Liver (tissue), 9 donors: ENCODE data around the gene MIEN1. TPM values are rescaled to one million over a fixed set of nuclear protein-coding genes. Genes with fewer than 3 reads are reported as not detected.

Source experiments
- DNase-seq: peaks from one replicate; pipeline ENCODE4 v3.0.0-alpha.2; 2017; ENCODE audit warnings: low spot score
- H3K27ac ChIP-seq, 2 donors: one replicate each; pipeline ENCODE4 v1.7.0; 2013; ENCODE audit warnings: inconsistent platforms in 2 of 2, low read length in 2 of 2, control low read depth in 1 of 2, low read depth in 1 of 2, mild to moderate bottlenecking in 1 of 2
- H3K27me3 ChIP-seq, 4 donors: one replicate each; pipeline versions ENCODE4 v1.6.1 to v1.7.0; 2013; ENCODE audit warnings: low read length in 3 of 4, inconsistent platforms in 1 of 4, mild to moderate bottlenecking in 1 of 4, moderate library complexity in 1 of 4; ENCODE audit not compliant: control insufficient read depth in 4 of 4, insufficient read depth in 4 of 4
- H3K36me3 ChIP-seq, 4 donors: one replicate each; pipeline versions ENCODE4 v1.6.1 to v1.7.0; 2013; ENCODE audit warnings: low read length in 3 of 4, mild to moderate bottlenecking in 3 of 4, low read depth in 1 of 4, moderate library complexity in 1 of 4; ENCODE audit not compliant: control insufficient read depth in 4 of 4, insufficient read depth in 3 of 4
- H3K4me1 ChIP-seq, 4 donors: one replicate each; pipeline versions ENCODE4 v1.6.1 to v1.7.0; 2013; ENCODE audit warnings: low read length in 3 of 4, mild to moderate bottlenecking in 3 of 4, moderate library complexity in 1 of 4; ENCODE audit not compliant: control insufficient read depth in 4 of 4, insufficient read depth in 4 of 4
- H3K4me3 ChIP-seq, 3 donors: one replicate each; pipeline versions ENCODE4 v1.6.1 to v1.7.0; 2013; ENCODE audit warnings: low read length in 3 of 3, control low read depth in 1 of 3, low read depth in 1 of 3, mild to moderate bottlenecking in 1 of 3
- H3K9ac ChIP-seq, 2 donors: one replicate each; pipeline ENCODE4 v1.7.0; 2013; ENCODE audit warnings: low read length in 2 of 2, mild to moderate bottlenecking in 2 of 2, moderate library complexity in 2 of 2, control low read depth in 1 of 2, low read depth in 1 of 2
- H3K9me3 ChIP-seq, 4 donors: one replicate each; pipeline versions ENCODE4 v1.6.1 to v1.7.0; 2013; ENCODE audit warnings: low read length in 3 of 4; ENCODE audit not compliant: control insufficient read depth in 4 of 4
- EGR1 ChIP-seq, 2 donors: IDR thresholded peaks; 2 replicates each; pipeline ENCODE4 v1.6.1; 2016 to 2018; ENCODE audit warnings: antibody characterized with exemption in 2 of 2, low read depth in 2 of 2
- FOXA1 ChIP-seq: IDR thresholded peaks from 2 replicates; pipeline ENCODE4 v1.6.1; 2016; ENCODE audit warnings: antibody characterized with exemption
- FOXA2 ChIP-seq: IDR thresholded peaks from 2 replicates; pipeline ENCODE4 v1.6.1; 2016; ENCODE audit warnings: antibody characterized with exemption
- GABPA ChIP-seq, 2 donors: IDR thresholded peaks in 1 of 2; conservative IDR thresholded peaks in 1 of 2; 2 replicates each; pipeline ENCODE4 v1.6.1; 2016; ENCODE audit warnings: antibody characterized with exemption in 2 of 2, mild to moderate bottlenecking in 1 of 2, moderate library complexity in 1 of 2
- HNF4A ChIP-seq, 2 donors: conservative IDR thresholded peaks; 2 replicates each; pipeline ENCODE4 v1.6.1; 2016; ENCODE audit warnings: antibody characterized with exemption in 2 of 2, mild to moderate bottlenecking in 2 of 2
- HNF4G ChIP-seq: IDR thresholded peaks from 2 replicates; pipeline ENCODE4 v1.6.1; 2016; ENCODE audit warnings: antibody characterized with exemption
- JUND ChIP-seq, 2 donors: IDR thresholded peaks; 2 replicates each; pipeline ENCODE4 v1.6.1; 2016; ENCODE audit warnings: antibody characterized with exemption in 2 of 2
- MAX ChIP-seq: IDR thresholded peaks from 2 replicates; pipeline ENCODE4 v1.6.1; 2016; ENCODE audit warnings: antibody characterized with exemption
- NR2F2 ChIP-seq: IDR thresholded peaks from 2 replicates; pipeline ENCODE4 v1.6.1; 2016; ENCODE audit warnings: antibody characterized with exemption
- RAD21 ChIP-seq, 2 donors: IDR thresholded peaks; 2 replicates each; pipeline ENCODE4 v1.6.1; 2016; ENCODE audit warnings: antibody characterized with exemption in 2 of 2, mild to moderate bottlenecking in 2 of 2
- REST ChIP-seq: IDR thresholded peaks from 2 replicates; pipeline ENCODE4 v1.6.1; 2016; ENCODE audit warnings: antibody characterized with exemption, mild to moderate bottlenecking
- RXRA ChIP-seq, 2 donors: IDR thresholded peaks; 2 replicates each; pipeline ENCODE4 v1.6.1; 2017 to 2018; ENCODE audit warnings: antibody characterized with exemption in 2 of 2, mild to moderate bottlenecking in 1 of 2
- SP1 ChIP-seq: IDR thresholded peaks from 2 replicates; pipeline ENCODE4 v1.6.1; 2018; ENCODE audit warnings: antibody characterized with exemption, mild to moderate bottlenecking
- TAF1 ChIP-seq: conservative IDR thresholded peaks from 2 replicates; pipeline ENCODE4 v1.6.1; 2016; ENCODE audit warnings: antibody characterized with exemption, mild to moderate bottlenecking
- YY1 ChIP-seq: IDR thresholded peaks from 2 replicates; pipeline ENCODE4 v1.6.1; 2016; ENCODE audit warnings: antibody characterized with exemption, mild to moderate bottlenecking
- ZBTB33 ChIP-seq: IDR thresholded peaks from 2 replicates; pipeline ENCODE4 v1.6.1; 2016; ENCODE audit warnings: antibody characterized with exemption
- WGBS: extraction: QIAGEN DNeasy Blood & Tissue Kit; methylation state at CpG from one replicate; pipeline ENCODE4 v1.1.7; 2013; 5-methylcytosine and 5-hydroxymethylcytosine counted together
- polyA plus RNA-seq, 2 donors: library from polyadenylated mRNA; stranded (reverse) in 1 of 2; unstranded in 1 of 2; fragments of 200-250 nt in 1 of 2; fragments of >200 nt in 1 of 2; fragmentation: Nextera tagmentation in 1 of 2; extraction: Ambion mirVana in 1 of 2; gene quantifications; one replicate each; pipeline versions ENCODE4 v1.2.1 to v1.2.3, GENCODE V29; 2013 to 2015
- total RNA-seq, 2 donors: library from RNA; depleted of rRNA; stranded (reverse); fragments of >200 nt; gene quantifications; one replicate each; pipeline ENCODE4 v1.2.3, GENCODE V29; 2014
- TF ChIP-seq, protein P1 (sequence below): fragments of 150-350 bp; IDR thresholded peaks from 2 replicates; pipeline ENCODE4 v1.5.1; 2017; ENCODE audit warnings: improper control_type of control experiment, low read depth, low read length; ENCODE audit not compliant: missing input control
- TF ChIP-seq, protein P2 (sequence below): IDR thresholded peaks from 2 replicates; pipeline ENCODE4 v1.6.1; 2016; ENCODE audit warnings: antibody characterized with exemption
- donor health status: healthy.
- donor health status: healthy.
- donor health status: healthy.
- donor health status: healthy.
- donor health status: healthy.

Gene MIEN1
- total and polyA plus RNA-seq, 4 donors, result 11.1 to 99.0 (median 29.0) TPM

GRCh38 chr17:39761861-39762496, 31.6 kb upstream of the MIEN1 start:
- TF ChIP-seq GABPA (IDR thresholded peaks at IDR 0.05 in 1 of 2, conservative IDR thresholded peaks at IDR 0.05 in 1 of 2) (no peak), ZBTB33 (no peak), HNF4A (conservative IDR thresholded peaks at IDR 0.05) (no peak), MAX (no peak)
- TF ChIP-seq, protein P1, sequence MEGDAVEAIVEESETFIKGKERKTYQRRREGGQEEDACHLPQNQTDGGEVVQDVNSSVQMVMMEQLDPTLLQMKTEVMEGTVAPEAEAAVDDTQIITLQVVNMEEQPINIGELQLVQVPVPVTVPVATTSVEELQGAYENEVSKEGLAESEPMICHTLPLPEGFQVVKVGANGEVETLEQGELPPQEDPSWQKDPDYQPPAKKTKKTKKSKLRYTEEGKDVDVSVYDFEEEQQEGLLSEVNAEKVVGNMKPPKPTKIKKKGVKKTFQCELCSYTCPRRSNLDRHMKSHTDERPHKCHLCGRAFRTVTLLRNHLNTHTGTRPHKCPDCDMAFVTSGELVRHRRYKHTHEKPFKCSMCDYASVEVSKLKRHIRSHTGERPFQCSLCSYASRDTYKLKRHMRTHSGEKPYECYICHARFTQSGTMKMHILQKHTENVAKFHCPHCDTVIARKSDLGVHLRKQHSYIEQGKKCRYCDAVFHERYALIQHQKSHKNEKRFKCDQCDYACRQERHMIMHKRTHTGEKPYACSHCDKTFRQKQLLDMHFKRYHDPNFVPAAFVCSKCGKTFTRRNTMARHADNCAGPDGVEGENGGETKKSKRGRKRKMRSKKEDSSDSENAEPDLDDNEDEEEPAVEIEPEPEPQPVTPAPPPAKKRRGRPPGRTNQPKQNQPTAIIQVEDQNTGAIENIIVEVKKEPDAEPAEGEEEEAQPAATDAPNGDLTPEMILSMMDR, result no peak
- Histone ChIP-seq H3K27me3 (no peaks in the 10 kb centered on the region), H3K9me3 (no peaks in the 10 kb centered on the region), H3K9ac (no peak overlapping the region), H3K27ac (no peak overlapping the region), H3K36me3 (no peaks in the 10 kb centered on the region), H3K4me1 (peaks cover 0 to 2% (median 0%) of the 10 kb centered on the region in 4 donors), H3K4me3 (no peak overlapping the region)
- 94% methylated on average over 10 of the region's 10 CpGs for WGBS
- DNase-seq, result no peak

DNA sequence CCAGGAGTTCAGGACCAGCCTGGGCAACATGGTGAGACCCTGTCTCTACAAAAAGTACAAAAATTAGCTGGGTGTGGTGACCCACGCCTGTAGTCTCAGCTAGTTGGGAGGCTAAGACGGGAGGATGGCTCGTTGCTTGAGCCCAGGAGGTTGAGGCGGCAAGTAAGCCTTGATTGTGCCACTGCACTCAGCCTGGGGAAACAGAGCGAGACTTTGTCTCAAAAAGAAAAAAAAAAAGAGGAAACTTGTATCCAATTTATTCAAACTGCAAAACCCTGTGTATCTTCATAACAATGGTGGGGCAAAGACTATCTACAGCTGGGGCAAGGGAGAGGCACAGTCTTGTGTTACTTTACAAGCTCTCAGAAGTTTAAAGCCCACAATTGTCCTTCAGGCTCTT, 28.9 kb upstream of the MIEN1 start:
- TF ChIP-seq RAD21 (IDR thresholded peaks at IDR 0.05) (no peak), ZBTB33 (no peak), HNF4A (conservative IDR thresholded peaks at IDR 0.05) (no peak), TAF1 (no peak), SP1 (no peak), GABPA (IDR thresholded peaks at IDR 0.05 in 1 of 2, conservative IDR thresholded peaks at IDR 0.05 in 1 of 2) (no peak), YY1 (no peak), JUND (IDR thresholded peaks at IDR 0.05) (no peak), REST (no peak), MAX (no peak), RXRA (IDR thresholded peaks at IDR 0.05) (no peak), HNF4G (no peak), FOXA1 (no peak), EGR1 (IDR thresholded peaks at IDR 0.05; ENCODE audit: low read depth in 2 of 2) (no peak), NR2F2 (no peak), FOXA2 (no peak)
- TF ChIP-seq, protein P2, sequence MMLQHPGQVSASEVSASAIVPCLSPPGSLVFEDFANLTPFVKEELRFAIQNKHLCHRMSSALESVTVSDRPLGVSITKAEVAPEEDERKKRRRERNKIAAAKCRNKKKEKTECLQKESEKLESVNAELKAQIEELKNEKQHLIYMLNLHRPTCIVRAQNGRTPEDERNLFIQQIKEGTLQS, result no peak
- TF ChIP-seq, protein P1, result no peak
- 89% methylated on average over 5 of the region's 5 CpGs for WGBS
- no peak overlapping the region for H3K4me3 ChIP-seq
- no peak overlapping the region for H3K9ac ChIP-seq
- H3K9me3 ChIP-seq, result no peaks in the 10 kb centered on the region
- H3K27me3 ChIP-seq, result no peaks in the 10 kb centered on the region
- peaks cover 0 to 5% (median 3%) of the 10 kb centered on the region in 4 donors for H3K4me1 ChIP-seq
- H3K27ac ChIP-seq, result no peak overlapping the region
- DNase-seq, result no peak
- H3K36me3 ChIP-seq, result no peaks in the 10 kb centered on the region
